GM18867 (cell line): ENCODE data around the gene IMMP1L.
"Not testable (repeated sequence)": the region's sequence is repeated elsewhere in the genome, so short reads cannot be mapped to it uniquely, and the experiment has no call there.

Source experiments
- ATAC-seq: cut with Tn5 transposase; IDR thresholded peaks from one replicate; pipeline ENCODE4 v1.9.1; 2021; ENCODE audit warnings: mild to moderate bottlenecking, moderate library complexity; ENCODE audit not compliant: unreplicated experiment

Gene IMMP1L

GRCh38 chr11:31509429-31510345 is at the start of gene IMMP1L, which contains the start of gene ELP4:
TSS of gene IMMP1L (minus strand) at chr11:31509622. CDS start at chr11:31463276, 46,346 bp downstream.
TSS of gene ELP4 (plus strand) at chr11:31509767. CDS start at chr11:31509785, 18 bp downstream.
- peak; percentile 100 for ATAC-seq

- no peak for ATAC-seq
Observed at GRCh38 chr11:31558001-31558400, 48.6 kb upstream of the IMMP1L start.

GRCh38 chr11:31555938-31556337 is 46.5 kb upstream of the IMMP1L start:
- ATAC-seq = no peak

GRCh38 chr11:31542862-31543261 is 33.4 kb upstream of the IMMP1L start:
- ATAC-seq = no peak

GRCh38 chr11:31535479-31535878 is 26.1 kb upstream of the IMMP1L start:
- no peak for ATAC-seq

GRCh38 chr11:31531293-31531692 is 21.9 kb upstream of the IMMP1L start:
- no peak for ATAC-seq

GRCh38 chr11:31529701-31530100 is 20.3 kb upstream of the IMMP1L start:
- no peak for ATAC-seq

- ATAC-seq = no peak
Observed at GRCh38 chr11:31529189-31529588, 19.8 kb upstream of the IMMP1L start.

GRCh38 chr11:31521497-31522150 is 12.2 kb upstream of the IMMP1L start:
- no peak for ATAC-seq

- ATAC-seq = no peak
Observed at GRCh38 chr11:31512117-31512516, 2.7 kb upstream of the IMMP1L start.

- ATAC-seq = peak; percentile 3
Observed at GRCh38 chr11:31509051-31509428, 382 bp downstream of the IMMP1L start.

GRCh38 chr11:31500560-31500959 is 8.9 kb downstream of the IMMP1L start:
- no peak for ATAC-seq

- ATAC-seq = no peak
Observed at GRCh38 chr11:31499576-31500178, 9.7 kb downstream of the IMMP1L start.

- ATAC-seq = not testable (repeated sequence)
Observed at GRCh38 chr11:31493762-31494161, 15.7 kb downstream of the IMMP1L start.

- ATAC-seq = no peak
Observed at GRCh38 chr11:31493235-31493634, 16.2 kb downstream of the IMMP1L start.

GRCh38 chr11:31492320-31492913 is 17.0 kb downstream of the IMMP1L start:
- ATAC-seq = no peak

- ATAC-seq = no peak
Observed at GRCh38 chr11:31487848-31488247, 21.6 kb downstream of the IMMP1L start.

GRCh38 chr11:31484497-31484896 is 24.9 kb downstream of the IMMP1L start:
- ATAC-seq = no peak

- no peak for ATAC-seq
Observed at GRCh38 chr11:31480930-31481329, 28.5 kb downstream of the IMMP1L start.

- ATAC-seq = no peak
Observed at GRCh38 chr11:31479066-31479465, 30.4 kb downstream of the IMMP1L start.

- ATAC-seq = no peak
Observed at GRCh38 chr11:31478223-31478590, 31.2 kb downstream of the IMMP1L start.
